ENCODE data around the gene DRG1. TPM values are rescaled to one million over a fixed set of nuclear protein-coding genes. Genes with fewer than 3 reads are reported as not detected.

Gene DRG1
- total RNA-seq, 1 experiment from 2014 or later, result 75.2 TPM

- H3K9me3 Mint-ChIP-seq (ENCODE audit: low read depth, unreplicated experiment), result no peaks in the 10 kb centered on the region
- H3K4me1 Mint-ChIP-seq (ENCODE audit: low read depth, unreplicated experiment), result no peaks in the 10 kb centered on the region
- intact Hi-C loops (cut with micrococcal nuclease; ENCODE audit: unreplicated experiment), result no loop called here
- BruUV-seq (replicated peaks), result no TSS peak
- H3K27ac Mint-ChIP-seq (ENCODE audit: unreplicated experiment), result no peak overlapping the region
- CTCF ChIA-PET, result no interaction called here
- TF ChIP-seq CTCF (IDR thresholded peaks at IDR 0.05; ENCODE audit: unreplicated experiment), result no peak
- H3K36me3 Mint-ChIP-seq (ENCODE audit: insufficient read depth, unreplicated experiment), result peaks cover 49% of the 10 kb centered on the region
- no peak for DNase-seq
- H3K4me3 Mint-ChIP-seq (ENCODE audit: low read depth, unreplicated experiment), result no peak overlapping the region
- no peaks in the 10 kb centered on the region for H3K27me3 Mint-ChIP-seq (ENCODE audit: unreplicated experiment)
Measured at GRCh38 chr22:31442768-31443489, 43.5 kb downstream of the DRG1 start.

GRCh38 chr22:31443516-31443915, 44.1 kb downstream of the DRG1 start:
- H3K9me3 Mint-ChIP-seq (ENCODE audit: low read depth, unreplicated experiment), result no peaks in the 10 kb centered on the region
- no peaks in the 10 kb centered on the region for H3K4me1 Mint-ChIP-seq (ENCODE audit: low read depth, unreplicated experiment)
- intact Hi-C loops (cut with micrococcal nuclease; ENCODE audit: unreplicated experiment), result no loop called here
- H3K4me3 Mint-ChIP-seq (ENCODE audit: low read depth, unreplicated experiment), result no peak overlapping the region
- BruUV-seq (replicated peaks), result no TSS peak
- CTCF ChIA-PET, result no interaction called here
- no peaks in the 10 kb centered on the region for H3K27me3 Mint-ChIP-seq (ENCODE audit: unreplicated experiment)
- TF ChIP-seq CTCF (IDR thresholded peaks at IDR 0.05; ENCODE audit: unreplicated experiment), result no peak
- no peak overlapping the region for H3K27ac Mint-ChIP-seq (ENCODE audit: unreplicated experiment)
- peaks cover 55% of the 10 kb centered on the region for H3K36me3 Mint-ChIP-seq (ENCODE audit: insufficient read depth, unreplicated experiment)
- DNase-seq, result no peak

DNA sequence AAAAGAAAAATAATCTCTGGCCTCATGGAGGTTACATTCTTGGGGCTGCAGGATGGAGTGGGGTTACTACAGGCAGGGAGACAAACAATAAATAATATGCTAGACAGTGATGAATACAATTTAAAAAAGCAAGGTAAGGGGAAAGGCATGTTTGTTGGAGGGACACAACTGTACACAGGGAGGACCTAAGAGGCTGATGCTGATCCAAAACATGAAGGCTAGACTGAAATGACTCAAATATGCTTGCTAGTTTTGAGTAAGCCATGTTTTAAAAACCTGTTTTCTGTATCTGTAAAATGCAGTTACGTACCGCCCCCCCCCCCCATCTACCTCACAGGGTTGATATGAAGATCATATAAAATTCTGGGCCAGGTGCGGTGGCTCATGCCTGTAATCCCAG, 46.2 kb downstream of the DRG1 start:
- Mint-ChIP-seq H3K4me3 (ENCODE audit: low read depth, unreplicated experiment) (no peak overlapping the region), H3K9me3 (ENCODE audit: low read depth, unreplicated experiment) (no peaks in the 10 kb centered on the region), H3K36me3 (ENCODE audit: insufficient read depth, unreplicated experiment) (peaks cover 56% of the 10 kb centered on the region), H3K27ac (ENCODE audit: unreplicated experiment) (no peak overlapping the region), H3K4me1 (ENCODE audit: low read depth, unreplicated experiment) (no peaks in the 10 kb centered on the region), H3K27me3 (ENCODE audit: unreplicated experiment) (no peaks in the 10 kb centered on the region)
- CTCF ChIA-PET, result no interaction called here
- no TSS peak for BruUV-seq (replicated peaks)
- no peak for TF ChIP-seq CTCF (IDR thresholded peaks at IDR 0.05; ENCODE audit: unreplicated experiment)
- intact Hi-C loops (cut with micrococcal nuclease; ENCODE audit: unreplicated experiment), result no loop called here
- no peak for DNase-seq

GRCh38 chr22:31446208-31446607, 46.8 kb downstream of the DRG1 start:
- no peaks in the 10 kb centered on the region for H3K4me1 Mint-ChIP-seq (ENCODE audit: low read depth, unreplicated experiment)
- peaks cover 54% of the 10 kb centered on the region for H3K36me3 Mint-ChIP-seq (ENCODE audit: insufficient read depth, unreplicated experiment)
- no TSS peak for BruUV-seq (replicated peaks)
- no peaks in the 10 kb centered on the region for H3K27me3 Mint-ChIP-seq (ENCODE audit: unreplicated experiment)
- H3K4me3 Mint-ChIP-seq (ENCODE audit: low read depth, unreplicated experiment), result no peak overlapping the region
- no peaks in the 10 kb centered on the region for H3K9me3 Mint-ChIP-seq (ENCODE audit: low read depth, unreplicated experiment)
- CTCF ChIA-PET, result no interaction called here
- H3K27ac Mint-ChIP-seq (ENCODE audit: unreplicated experiment), result no peak overlapping the region
- intact Hi-C loops (cut with micrococcal nuclease; ENCODE audit: unreplicated experiment), result no loop called here
- TF ChIP-seq CTCF (IDR thresholded peaks at IDR 0.05; ENCODE audit: unreplicated experiment), result no peak
- DNase-seq, result no peak

Data from Calu3 (cell line).